ENCODE measurements around the gene AADAT. TPM values are rescaled to one million over a fixed set of nuclear protein-coding genes. Genes with fewer than 3 reads are reported as not detected.

The AADAT gene
- total RNA-seq, 2 experiments from 2014 or later = not detected

Small RNA genes within 50 kb of the gene (small RNA-seq; reads per million reads assigned to genes)
- not detected for gene APOBEC3AP1

Other genes with a start within 250 kb of the AADAT start
- not detected in 2 replicates for gene MFAP3L, start 63.6 kb downstream of the AADAT start, total RNA-seq (2014; rRNA removed; shearing (Covaris generic))
- gene MFAP3L, start 63.6 kb downstream of the AADAT start, total RNA-seq (2022) = not detected in 2 replicates